ENCODE results near the gene DUSP10.

The DUSP10 gene

DNA sequence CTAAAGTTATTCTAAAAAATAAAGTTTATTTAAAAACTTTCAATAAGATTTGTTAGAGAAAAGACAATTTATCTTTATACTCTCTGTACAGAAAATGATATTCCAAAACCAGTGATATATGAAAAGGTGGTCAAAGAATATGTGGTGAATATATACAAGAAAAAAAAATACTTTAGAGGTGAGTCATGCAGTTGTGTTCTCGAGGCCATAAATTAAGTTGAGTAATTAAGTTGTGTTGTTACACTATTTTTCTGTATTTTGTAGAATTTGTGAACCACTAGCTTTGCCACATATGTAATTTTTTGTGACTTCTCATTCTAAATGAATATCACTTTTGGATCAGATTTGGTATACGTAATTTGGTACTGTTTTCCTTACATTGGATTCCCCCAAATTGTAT lies 23.6 kb upstream of the DUSP10 start:
- DNase-seq (ENCODE audit: low read depth in 2 of 2, low spot score in 1 of 2) = no peak

DNA sequence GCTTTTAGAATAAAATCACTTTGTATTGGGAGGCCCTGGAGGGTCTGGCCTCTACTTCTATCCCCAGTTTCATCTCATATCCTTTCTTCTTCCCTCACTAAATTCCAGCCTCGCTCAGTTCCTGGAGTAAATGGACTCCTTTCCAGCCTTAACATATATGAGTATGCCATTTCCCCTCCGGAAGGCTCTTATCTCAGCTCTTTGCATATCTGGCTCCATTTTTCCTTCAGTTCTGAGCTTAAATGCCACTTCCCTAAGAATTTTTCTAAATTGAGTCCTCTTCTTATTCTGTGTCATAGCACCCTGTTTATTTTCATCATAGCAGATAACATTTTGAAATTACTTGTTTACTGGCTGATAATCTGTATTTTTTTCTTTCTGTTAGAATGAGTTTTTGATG lies 20.2 kb upstream of the DUSP10 start:
- DNase-seq (ENCODE audit: low read depth in 2 of 2, low spot score in 1 of 2) = no peak

DNA sequence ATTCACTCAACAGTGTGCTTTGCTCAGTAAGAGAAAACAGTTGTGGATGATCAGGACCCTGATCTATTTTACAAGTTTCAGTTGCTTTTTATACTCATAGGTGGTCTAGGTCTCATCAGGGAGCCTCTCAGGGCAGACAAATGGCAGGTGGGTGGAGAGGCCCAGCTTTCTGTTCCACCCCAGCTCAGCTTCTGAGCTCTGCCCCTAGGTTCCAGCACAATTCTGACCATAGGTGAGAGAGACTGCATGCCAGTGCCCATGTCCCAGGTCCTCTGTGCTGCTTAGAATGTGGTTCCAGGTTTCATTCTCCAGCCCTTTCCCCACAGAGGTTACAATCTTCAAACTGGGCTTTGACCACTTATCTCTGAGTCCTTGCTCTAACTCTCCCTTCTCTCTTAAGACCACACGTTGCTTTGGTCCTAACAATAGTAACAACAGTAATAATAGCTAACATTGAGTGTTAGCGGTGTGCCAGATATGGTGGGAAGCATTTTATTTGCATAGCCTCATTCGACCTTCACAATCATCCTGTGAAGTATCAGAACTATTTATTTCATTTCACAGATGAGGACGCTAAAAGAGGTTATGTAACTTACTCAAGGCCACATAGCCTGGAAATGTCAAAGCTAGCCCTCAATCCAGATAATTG lies 19.6 kb upstream of the DUSP10 start:
- DNase-seq (ENCODE audit: low read depth in 2 of 2, low spot score in 1 of 2) = no peak

DNA sequence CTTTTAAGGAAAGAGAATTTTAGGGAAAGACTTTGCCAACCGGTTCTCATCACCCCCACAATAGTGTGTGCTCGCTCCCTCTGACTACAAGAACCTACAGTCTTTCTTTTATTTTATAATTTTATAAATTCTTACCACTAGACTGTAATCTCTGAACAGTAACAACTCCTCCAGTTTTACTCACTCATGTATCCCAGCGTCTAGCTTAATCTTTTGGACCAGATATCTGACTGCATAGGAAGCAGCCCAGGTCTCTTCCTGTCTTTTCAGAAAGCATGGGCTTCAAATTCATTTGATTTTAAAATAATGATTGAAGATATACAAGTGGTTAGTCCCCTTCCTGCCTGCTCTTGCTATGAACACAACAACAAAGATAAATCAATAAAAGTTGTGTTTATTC lies 19.0 kb upstream of the DUSP10 start:
- no peak for DNase-seq (ENCODE audit: low read depth in 2 of 2, low spot score in 1 of 2)

DNA sequence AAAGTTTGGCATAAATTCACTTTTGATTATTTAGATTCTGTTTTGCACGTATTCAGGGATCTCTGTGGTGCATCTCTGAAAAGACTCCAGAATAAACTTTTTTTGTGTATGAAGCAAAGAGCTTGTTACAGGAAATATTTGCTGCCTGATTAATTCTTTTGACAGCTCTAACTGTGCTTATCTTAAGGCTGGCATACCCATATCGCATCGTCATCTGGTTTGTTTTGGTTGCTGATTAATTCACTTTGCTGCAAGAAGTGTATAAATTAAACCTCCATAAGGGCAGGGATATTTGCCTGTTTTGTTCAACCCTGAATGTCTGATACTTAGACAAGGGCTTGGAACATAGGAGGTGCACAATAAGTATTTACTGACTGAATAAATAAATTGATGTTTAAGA lies 17.5 kb upstream of the DUSP10 start:
- no peak for DNase-seq (ENCODE audit: low read depth in 2 of 2, low spot score in 1 of 2)

DNA sequence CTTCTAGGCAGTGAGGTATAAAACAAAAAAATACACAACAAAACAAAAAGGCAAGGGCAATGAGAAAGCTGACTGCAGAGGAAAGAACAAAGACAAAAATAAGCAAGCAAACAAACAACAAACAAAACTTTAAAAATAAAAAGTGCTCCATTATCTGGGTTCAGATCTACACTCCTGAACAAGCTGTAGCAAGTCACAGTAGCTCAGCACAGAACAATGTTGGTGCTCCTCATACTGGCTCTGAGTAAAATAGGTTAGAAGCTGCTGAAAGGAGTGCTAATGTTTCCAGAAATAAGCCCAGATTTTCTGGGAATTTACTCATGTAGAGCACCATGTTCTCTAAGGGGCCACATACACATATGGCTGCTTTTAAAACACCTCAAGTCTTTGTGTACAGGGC lies 16.6 kb upstream of the DUSP10 start:
- DNase-seq (ENCODE audit: low read depth in 2 of 2, low spot score in 1 of 2) = no peak

DNA sequence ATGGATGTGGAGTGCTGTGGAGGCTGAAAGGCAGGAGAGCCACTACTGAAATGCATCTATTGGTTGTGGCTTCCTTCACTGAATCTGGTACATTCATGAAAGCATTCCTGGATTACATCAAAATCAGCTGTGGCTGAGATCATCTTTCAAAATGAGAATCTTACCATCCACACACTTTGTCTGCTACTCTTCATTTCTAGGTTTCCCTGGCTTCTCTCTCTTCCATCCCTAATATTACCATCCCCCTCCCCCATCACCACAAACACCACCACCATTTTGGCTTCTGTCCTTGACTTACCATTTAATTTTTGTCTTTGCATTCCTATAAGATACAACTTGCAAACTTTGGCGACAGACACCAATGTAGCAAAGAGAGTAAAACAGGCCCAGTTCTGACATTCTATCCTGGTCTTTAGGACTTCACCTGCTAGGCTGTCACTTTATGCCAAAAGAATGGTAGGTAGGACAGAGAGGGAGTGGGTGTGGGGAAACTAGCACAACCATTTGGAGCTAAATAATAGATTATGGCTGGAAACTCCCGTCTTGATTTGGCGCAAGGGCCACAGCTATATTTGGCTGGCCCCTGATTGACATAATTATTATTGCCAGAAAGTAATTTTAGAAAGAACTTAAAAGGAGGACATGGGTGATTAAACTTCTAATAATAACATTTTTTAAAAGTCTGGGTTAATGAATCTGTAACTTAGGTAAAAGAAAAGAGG lies 15.1 kb upstream of the DUSP10 start:
- DNase-seq (ENCODE audit: low read depth in 2 of 2, low spot score in 1 of 2) = no peak

DNA sequence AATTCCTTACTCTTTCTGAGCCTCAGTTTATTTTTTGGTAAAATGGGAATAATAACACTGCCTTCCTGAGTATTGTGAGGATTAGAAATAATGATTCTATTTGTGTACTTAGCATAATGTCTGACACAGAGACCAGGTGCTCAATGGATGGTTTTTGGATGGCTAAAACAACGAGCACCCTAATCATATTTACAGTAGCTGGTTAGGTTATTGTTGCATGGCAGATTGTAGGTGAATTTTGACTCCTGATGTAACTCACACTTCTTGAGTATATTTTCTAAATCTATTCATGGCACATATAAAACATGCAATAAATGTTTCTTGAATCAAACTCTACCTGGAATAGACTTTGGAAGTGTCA lies 11.9 kb upstream of the DUSP10 start:
- DNase-seq (ENCODE audit: low read depth in 2 of 2, low spot score in 1 of 2) = no peak

DNA sequence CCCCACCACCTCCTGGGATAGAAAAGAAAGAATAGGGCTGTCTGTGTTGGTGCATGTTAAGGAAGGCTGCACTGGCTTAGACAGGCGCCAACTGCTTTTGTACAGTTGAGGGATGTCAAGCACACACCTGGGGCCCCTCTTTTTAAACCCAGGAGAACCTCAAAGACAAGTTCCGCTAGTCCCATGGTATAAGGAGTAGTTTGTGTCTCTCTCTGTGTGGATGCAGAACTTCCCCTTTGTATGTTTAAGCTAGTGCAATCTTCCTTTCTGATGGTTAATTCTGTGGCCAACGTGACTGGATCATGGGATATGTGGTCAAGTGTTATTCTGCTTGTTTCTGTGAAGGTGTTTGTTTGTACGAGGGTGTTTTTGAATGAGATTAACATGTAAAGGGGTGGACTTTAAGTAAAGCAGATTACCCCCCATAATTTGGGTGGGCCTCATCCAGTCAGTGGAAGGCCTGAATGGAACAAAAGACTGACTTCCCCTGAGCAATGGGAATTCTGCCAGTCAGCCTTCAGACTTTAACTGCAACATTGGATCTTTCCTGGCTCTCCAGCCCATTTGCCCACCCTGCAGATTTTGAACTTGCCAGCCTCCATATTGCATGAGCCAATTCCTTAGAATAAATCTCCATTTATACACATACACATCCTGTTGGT lies 9.5 kb upstream of the DUSP10 start:
- DNase-seq (ENCODE audit: low read depth in 2 of 2, low spot score in 1 of 2) = no peak

DNA sequence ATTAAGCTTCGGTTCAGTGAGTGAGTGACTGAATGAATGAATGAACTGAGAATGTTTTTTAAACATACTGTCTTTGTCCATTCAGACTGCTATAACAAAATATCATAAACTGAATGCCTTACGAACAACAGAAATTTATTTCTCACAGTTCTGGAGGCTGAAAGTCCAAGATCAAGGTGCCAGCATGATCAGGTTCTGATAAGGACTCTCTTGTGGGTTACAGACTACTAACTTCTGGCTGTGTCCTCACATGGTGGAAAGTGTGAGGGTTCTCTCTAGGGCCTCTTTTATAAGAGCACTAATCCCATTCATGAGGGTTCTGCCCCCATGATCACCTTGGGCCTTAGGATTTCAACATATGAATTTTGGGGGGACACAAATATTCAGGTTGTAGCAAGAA lies 7.1 kb upstream of the DUSP10 start:
- no peak for DNase-seq (ENCODE audit: low read depth in 2 of 2, low spot score in 1 of 2)

DNA sequence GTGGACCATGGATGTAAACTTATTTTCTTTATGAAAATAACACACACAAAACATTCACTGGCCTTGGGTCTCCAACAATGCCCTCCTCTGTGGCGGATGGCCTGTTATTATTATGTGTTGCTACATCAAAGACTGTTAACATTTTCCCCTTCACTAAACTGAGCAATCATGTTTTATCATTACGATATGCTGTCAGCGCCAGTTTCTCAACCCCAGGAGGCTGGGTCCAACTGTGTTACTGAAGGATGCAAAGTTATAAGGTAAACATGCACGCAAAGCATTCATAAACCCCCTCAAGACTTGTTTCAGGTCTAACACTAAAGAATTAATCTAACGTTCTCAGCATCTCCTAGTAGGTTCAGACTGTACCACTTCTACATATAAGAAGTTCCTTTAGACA lies 6.0 kb upstream of the DUSP10 start:
- DNase-seq (ENCODE audit: low read depth in 2 of 2, low spot score in 1 of 2) = no peak

DNA sequence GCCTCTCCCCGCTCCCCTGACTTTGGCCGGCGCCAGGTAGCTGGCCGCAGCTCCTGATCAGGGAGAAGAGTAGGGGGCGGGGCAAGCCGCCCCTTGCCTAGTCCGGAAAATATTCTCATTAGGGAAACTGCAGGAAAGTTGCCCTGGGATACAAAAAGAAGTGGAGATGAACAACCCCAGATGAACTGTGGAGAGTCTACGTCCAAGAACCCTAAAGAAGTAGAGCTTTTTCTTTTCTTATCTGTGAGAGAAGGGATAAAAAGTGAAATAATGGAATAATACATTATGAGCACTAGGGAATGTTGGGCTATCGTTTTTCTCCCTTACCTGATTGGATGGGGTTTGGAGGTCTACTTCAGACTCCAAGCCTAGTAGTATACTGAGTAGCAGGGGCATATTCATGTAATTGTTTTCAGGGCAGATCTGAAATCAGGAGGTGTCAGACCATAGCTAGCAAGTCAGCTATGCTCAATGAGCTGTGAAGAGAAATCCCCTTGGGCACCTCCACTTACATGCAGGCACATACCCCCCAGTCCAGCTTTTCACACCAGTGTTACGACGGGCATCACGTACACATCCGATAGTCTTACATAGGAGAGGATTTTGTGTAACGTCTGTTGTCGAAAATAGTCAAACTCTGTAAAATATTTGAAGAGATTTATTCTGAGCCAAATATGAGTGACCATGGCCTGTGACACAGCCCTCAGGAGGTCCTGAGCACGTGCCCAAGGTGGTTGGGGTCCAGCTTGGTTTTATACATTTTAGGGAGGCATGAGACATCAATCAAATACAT lies 1.7 kb upstream of the DUSP10 start:
- no peak for DNase-seq (ENCODE audit: low read depth in 2 of 2, low spot score in 1 of 2)

DNA sequence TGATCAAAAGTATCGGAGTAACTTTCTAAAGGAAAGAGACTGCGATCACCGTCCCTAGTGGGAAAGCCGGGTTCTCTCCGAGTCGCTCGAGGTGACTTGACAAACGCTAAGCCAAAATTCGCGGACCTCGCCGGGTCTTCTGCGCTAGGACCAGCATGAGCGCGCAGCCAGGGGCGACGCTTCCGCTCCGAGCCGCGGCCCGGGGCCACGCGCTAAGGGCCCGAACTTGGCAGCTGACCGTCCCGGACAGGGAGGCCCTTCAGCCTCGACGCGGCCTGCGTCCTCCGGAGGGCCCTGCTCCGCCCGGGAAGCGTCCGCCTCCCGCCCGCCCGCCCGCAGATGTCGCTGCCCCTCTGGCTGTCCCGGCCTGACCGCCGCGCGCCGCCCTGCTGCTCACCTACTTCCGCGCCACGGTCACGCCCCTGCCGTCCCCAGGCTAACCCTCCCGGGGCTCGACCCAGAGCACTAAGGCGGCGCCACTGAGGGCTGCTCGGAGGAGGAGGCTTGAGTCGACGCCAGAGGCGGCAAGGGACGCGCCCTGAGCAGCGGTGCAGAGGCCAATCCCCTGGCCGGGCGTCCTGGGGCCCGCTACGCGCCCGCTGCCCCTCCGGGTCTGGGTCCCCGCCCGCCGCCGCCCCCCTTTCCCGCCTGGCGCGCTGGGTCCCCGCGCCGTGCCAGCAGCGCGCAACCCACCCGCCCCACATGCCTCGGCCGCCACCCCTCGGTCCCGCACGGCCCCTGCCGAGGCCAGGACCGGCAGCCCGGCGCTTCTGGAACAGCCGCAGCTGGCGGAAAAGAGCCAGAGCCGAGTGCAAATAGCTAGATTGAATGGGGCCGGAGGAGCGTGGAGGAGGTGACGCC lies 896 bp upstream of the DUSP10 start:
- DNase-seq (ENCODE audit: low read depth in 2 of 2, low spot score in 1 of 2) = peak; percentile 52 to 56

DNA sequence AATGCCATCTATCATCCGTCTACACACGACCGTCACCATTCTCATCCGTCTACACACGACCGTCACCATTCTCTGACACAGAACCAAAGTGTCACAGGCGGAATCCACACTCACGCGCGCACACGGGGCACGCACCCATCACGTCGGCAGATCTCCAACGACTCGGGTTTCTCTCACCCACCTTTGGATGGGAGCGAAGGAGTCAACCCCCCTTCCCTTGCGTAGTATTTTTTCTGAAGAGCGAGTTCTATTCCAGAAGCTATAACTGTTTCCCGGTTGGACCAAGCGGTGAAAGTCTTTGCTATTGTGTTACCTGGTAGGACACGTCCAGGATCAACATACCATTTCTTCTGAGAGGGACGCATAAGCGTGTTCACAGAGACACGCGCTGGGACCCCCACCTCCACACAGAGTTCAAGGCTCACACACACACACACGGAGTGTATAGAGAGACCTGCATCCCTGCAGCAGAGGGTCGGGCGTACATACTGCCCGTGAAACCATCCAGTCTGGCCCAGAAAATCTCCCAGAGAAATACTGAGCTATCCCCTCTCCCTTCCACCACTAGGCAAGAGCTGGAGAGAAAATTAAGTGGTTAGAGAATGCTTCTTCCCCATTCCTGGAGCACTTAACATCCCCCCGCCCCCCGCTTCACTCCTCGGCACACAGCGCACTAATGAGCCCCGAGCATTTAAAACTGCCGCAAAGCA lies 741 bp downstream of the DUSP10 start:
- no peak for DNase-seq (ENCODE audit: low read depth in 2 of 2, low spot score in 1 of 2)

DNA sequence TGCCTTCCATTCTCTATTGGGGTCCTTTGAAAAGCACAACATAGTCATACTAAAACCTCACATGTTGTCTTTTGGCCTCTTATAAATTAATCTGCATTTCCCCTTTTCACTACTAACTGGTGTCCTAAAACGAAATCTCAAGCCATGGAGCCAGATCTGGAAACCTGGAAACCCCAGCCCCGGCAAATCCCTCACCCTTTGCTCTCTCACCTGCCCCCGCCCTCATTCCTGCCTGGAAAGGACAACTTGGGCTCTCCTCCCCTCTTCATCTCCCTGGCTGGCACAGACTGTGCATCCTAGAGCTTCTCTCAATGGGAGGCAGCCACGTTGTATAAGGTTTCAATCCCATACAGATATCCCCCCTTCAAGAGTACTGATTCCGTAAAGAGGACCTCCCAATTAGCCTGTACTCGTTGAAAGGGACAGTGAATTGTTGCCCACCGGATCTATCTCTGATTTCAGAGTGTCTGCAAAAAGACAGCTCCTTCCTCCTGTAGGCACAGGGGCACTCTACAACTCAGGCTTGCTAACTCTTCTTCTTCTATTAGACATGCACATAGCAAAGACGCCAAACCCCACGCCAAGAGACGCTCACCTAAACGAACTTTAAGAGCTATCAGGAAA lies 1.4 kb downstream of the DUSP10 start:
- DNase-seq (ENCODE audit: low read depth in 2 of 2, low spot score in 1 of 2) = no peak

DNA sequence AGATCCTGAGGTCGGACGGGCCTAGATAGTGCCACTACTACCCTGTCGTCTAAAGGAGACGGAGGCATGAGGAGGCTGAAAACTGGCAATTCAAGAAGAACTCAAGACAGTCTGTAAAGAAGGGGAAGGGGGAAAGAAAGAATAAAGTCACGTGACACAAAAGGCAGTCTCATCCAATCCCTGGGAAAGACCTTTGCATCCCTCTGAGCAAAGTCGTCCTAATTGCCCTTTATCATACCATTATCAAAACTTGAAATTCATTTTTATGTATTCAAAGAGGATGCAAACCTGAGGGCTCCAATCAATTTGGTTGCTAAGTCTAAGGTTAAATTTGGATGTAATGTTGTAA lies 2.2 kb downstream of the DUSP10 start:
- no peak for DNase-seq (ENCODE audit: low read depth in 2 of 2, low spot score in 1 of 2)

DNA sequence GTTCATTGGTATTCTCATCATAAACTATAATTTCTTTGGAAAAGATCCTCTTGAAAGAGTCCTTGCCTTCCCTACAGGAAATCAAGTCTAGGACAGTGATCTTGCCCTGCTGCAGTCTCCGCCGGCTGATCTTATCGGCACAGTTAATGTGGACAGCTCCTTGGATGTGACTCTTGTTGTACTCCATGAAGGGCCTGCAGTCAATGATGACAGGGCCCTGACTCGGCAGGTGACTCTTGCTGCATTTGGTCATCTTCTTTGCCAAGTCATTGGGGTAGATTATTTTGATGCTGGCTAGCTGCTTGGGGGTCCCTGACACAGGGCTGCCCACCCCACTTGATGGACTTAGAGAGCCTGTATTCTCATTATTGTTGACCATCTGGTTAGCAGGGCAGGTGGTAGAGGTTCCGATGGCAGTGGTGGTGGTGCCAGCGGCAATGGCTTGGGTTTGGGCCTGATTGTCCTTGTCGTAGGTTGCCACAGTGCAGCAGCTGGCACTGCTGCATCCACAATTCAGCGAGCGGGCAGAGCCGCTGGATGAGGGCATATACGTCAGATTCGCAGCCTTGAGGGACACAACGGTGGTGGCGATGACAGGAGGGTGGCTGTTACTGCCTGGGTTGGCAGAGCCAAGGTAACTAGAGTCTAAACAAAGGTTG lies 2.7 kb downstream of the DUSP10 start:
- no peak for DNase-seq (ENCODE audit: low read depth in 2 of 2, low spot score in 1 of 2)

DNA sequence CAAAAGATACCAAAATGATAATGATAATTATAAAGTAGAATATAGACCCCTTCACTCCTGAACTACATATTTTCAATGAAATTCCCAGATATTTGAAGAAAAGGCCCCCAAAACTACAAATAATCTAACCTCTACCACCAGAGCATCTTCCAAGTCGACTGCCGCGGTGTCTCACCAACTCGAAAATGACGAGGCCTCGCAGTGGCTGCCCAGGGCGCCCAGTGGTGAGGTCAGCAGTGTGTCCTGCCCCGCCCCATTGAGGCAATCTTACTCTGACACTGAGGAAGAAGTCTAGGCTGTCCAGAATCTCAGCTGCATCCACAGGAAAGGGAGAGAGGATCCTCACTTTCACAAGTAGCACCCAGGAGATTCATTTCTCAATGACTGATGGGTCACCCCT lies 5.2 kb downstream of the DUSP10 start:
- no peak for DNase-seq (ENCODE audit: low read depth in 2 of 2, low spot score in 1 of 2)

DNA sequence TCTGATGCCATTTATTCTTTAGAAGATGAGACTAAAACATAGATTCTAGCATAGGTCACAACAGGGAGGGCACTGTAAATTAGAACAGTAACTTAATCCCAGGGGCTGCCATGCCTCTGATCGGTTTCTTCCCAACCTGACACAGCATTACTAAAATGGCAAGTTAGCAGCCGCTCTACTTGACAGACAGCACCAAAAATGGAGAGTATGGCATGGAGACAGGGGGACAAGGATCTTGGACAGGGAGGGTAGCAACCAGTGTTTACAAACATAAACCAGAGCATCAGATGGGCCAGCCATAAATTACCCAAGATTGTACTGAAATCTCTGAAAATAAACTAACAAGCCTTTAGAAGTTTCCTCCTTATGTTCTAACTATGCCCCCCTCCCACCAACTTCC lies 5.9 kb downstream of the DUSP10 start:
- no peak for DNase-seq (ENCODE audit: low read depth in 2 of 2, low spot score in 1 of 2)
